MM.1S (cell line): ENCODE measurements around the gene HIVEP1.

Source experiments
- CTCF ChIP-seq: fragments of 300-600 bp; sonication (generic); IDR thresholded peaks from 2 replicates; pipeline ENCODE4 v1.5.1; 2016; ENCODE audit warnings: antibody characterized with exemption, low read length, mixed read lengths
- EZH2phosphoT487 ChIP-seq: fragments of 300-600 bp; sonication (generic); IDR thresholded peaks from 2 replicates; pipeline ENCODE4 v1.6.1; 2018; ENCODE audit warnings: antibody characterized with exemption, low read length

GRCh38 chr6:12012038-12012557, at the start of gene HIVEP1:
- no peak for TF ChIP-seq CTCF
- no peak for TF ChIP-seq EZH2phosphoT487
